Transverse colon (tissue), 4 donors: Measurements from ENCODE around the gene CCDC12. TPM values are rescaled to one million over a fixed set of nuclear protein-coding genes. Genes with fewer than 3 reads are reported as not detected.
A peak's percentile ranks its signal among the peaks of the same experiment; 100 is the strongest.
"Not testable (repeated sequence)": the region's sequence is repeated elsewhere in the genome, so short reads cannot be mapped to it uniquely, and the experiment has no call there.

Source experiments
- DNase-seq: peaks from one replicate; pipeline ENCODE4 v3.0.0-alpha.2; 2019
- H3K27ac ChIP-seq, 4 donors: fragments of 200-600 bp; sonication (generic); 2 replicates each; pipeline ENCODE4 v1.5.1; 2016 to 2018; ENCODE audit warnings: inconsistent platforms in 4 of 4
- H3K27me3 ChIP-seq: fragments of 200-600 bp; sonication (generic); 2 replicates; pipeline ENCODE4 v1.5.1; 2017; ENCODE audit warnings: inconsistent platforms
- H3K36me3 ChIP-seq, 4 donors: fragments of 200-600 bp; sonication (generic); 2 replicates each; pipeline ENCODE4 v1.5.1; 2017 to 2019; ENCODE audit warnings: inconsistent platforms in 4 of 4
- H3K4me1 ChIP-seq, 4 donors: fragments of 200-600 bp; sonication (generic); 2 replicates each; pipeline ENCODE4 v1.5.1; 2017 to 2020; ENCODE audit warnings: inconsistent platforms in 4 of 4
- H3K4me3 ChIP-seq, 4 donors: fragments of 200-600 bp; sonication (generic); 1 replicate in 1 of 4; 2 replicates in 3 of 4; pipeline versions ENCODE4 v1.5.1 to v1.6.1; 2017 to 2019; ENCODE audit warnings: inconsistent platforms in 4 of 4
- H3K9me3 ChIP-seq, 2 donors: fragments of 200-600 bp; sonication (generic); 2 replicates each; pipeline ENCODE4 v1.5.1; 2017 to 2019; ENCODE audit warnings: inconsistent platforms in 2 of 2
- EP300 ChIP-seq: sonication (generic); formaldehyde crosslinking; IDR thresholded peaks from one replicate; pipeline ENCODE4 v1.6.1; 2017; ENCODE audit warnings: antibody characterized with exemption, low read depth
- POLR2A ChIP-seq: fragments of 450-650 bp; IDR thresholded peaks from one replicate; pipeline ENCODE4 v1.6.1; 2016; ENCODE audit warnings: antibody characterized with exemption, mild to moderate bottlenecking, moderate library complexity
- POLR2AphosphoS5 ChIP-seq, 3 donors: sonication (generic); formaldehyde crosslinking; IDR thresholded peaks; one replicate each; pipeline ENCODE4 v1.6.1; 2016; ENCODE audit warnings: antibody characterized with exemption in 3 of 3
- WGBS, 2 donors: methylation state at CpG; one replicate each; pipeline ENCODE4 v1.1.5; 2018; ENCODE audit warnings: low coverage in 1 of 2; 5-methylcytosine and 5-hydroxymethylcytosine counted together
- in situ Hi-C, 4 donors: fragments of 200-750 bp; cut with MboI; loops; one replicate each; pipeline versions ENCODE4 v1.15.0 to v1.15.1; 2017; ENCODE audit warnings: low sequenced_read_pairs in 3 of 4, low pct_ligation_motif_present in 1 of 4, low pct_unique_long_range_greater_than_20kb in 1 of 4
- intact Hi-C: fragments of 100-400 bp; cut with DNase I; formaldehyde crosslinking; loops from one replicate; pipeline ENCODE4 v1.15.1; 2023; ENCODE audit warnings: low total_unique reads
- total RNA-seq, 4 donors: library from RNA; depleted of rRNA; stranded (reverse); fragments of >200 nt; gene quantifications; one replicate each; pipeline ENCODE4 v1.1.0, GENCODE V29; 2016
- TF ChIP-seq, protein P1 (sequence below), 5 experiments: fragments of 200-600 bp in 3 of 5; fragments of 450-650 bp in 2 of 5; sonication (generic) in 3 of 5; IDR thresholded peaks; 1 replicate in 2 of 5; 2 replicates in 3 of 5; pipeline ENCODE4 v1.5.1; 2016 to 2017; ENCODE audit warnings: antibody characterized with exemption in 5 of 5, inconsistent platforms in 3 of 5, mild to moderate bottlenecking in 2 of 5, moderate library complexity in 1 of 5

CCDC12 gene
- total RNA-seq, 4 donors from 2014 or later, result 50.1 to 72.9 (median 53.0) TPM

DNA sequence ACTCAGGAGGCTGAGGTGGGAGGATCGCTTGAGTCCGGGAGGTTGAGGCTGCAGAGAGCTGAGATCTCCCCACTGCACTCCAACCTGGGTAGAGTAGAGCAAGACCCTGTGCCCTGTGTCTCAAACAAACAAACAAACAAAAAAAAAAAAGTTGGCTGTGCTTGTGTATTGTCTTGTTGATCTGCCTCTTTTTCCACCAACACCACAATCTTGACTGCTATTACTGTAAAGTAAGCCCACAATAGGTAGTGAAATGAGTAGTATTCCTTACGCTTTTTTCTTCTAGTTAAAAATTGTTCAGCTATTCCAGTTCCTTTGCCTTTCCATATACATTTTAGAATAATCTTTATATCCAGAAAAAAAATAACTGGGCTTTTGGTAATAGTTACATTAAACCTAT lies 63.6 kb downstream of the CCDC12 start:
- no peaks in the 10 kb centered on the region for H3K9me3 ChIP-seq
- 44 to 82% methylated on average over 1 to 3 of the region's 3 CpGs for WGBS, 2 donors
- no peaks in the 10 kb centered on the region for H3K27me3 ChIP-seq
- H3K4me3 ChIP-seq, result no peak overlapping the region
- intact Hi-C loops, result no loop called here
- H3K4me1 ChIP-seq, result peaks cover 4 to 18% (median 13%) of the 10 kb centered on the region in 4 donors
- DNase-seq, result no peak
- in situ Hi-C loops, result no loop called here
- no peak overlapping the region for H3K27ac ChIP-seq
- TF ChIP-seq, protein P1, sequence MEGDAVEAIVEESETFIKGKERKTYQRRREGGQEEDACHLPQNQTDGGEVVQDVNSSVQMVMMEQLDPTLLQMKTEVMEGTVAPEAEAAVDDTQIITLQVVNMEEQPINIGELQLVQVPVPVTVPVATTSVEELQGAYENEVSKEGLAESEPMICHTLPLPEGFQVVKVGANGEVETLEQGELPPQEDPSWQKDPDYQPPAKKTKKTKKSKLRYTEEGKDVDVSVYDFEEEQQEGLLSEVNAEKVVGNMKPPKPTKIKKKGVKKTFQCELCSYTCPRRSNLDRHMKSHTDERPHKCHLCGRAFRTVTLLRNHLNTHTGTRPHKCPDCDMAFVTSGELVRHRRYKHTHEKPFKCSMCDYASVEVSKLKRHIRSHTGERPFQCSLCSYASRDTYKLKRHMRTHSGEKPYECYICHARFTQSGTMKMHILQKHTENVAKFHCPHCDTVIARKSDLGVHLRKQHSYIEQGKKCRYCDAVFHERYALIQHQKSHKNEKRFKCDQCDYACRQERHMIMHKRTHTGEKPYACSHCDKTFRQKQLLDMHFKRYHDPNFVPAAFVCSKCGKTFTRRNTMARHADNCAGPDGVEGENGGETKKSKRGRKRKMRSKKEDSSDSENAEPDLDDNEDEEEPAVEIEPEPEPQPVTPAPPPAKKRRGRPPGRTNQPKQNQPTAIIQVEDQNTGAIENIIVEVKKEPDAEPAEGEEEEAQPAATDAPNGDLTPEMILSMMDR (IDR thresholded peaks at IDR 0.05), result no peak
- TF ChIP-seq POLR2A (no peak), POLR2AphosphoS5 (IDR thresholded peaks at IDR 0.05) (no peak), EP300 (no peak)
- H3K36me3 ChIP-seq, result no peaks in the 10 kb centered on the region

DNA sequence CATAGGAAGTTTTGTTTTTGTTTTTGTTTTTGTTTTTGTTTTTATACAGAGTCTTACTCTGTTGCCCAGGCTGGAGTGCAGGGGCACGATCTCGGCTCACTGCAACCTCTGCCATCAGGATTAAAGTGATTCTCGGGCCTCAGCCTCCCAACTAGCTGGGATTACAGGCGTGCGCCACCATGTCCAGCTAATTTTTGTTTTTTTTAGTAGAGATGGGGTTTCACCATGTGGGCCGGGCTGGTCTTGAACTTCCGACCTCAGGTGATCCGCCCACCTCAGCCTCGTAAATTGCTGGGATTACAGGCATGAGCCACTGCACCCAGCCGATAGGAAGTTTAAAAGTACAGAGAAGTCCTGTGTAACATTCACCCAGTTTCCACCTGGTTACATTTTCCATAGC lies 65.6 kb downstream of the CCDC12 start:
- H3K9me3 ChIP-seq, H3K27me3 ChIP-seq, H3K36me3 ChIP-seq, intact Hi-C loops, H3K27ac ChIP-seq, H3K4me3 ChIP-seq, in situ Hi-C loops, DNase-seq: not testable (repeated sequence)
- peaks cover 4 to 18% (median 13%) of the 10 kb centered on the region in 4 donors for H3K4me1 ChIP-seq
- 46 to 75% methylated on average over 7 to 10 of the region's 10 CpGs for WGBS, 2 donors

DNA sequence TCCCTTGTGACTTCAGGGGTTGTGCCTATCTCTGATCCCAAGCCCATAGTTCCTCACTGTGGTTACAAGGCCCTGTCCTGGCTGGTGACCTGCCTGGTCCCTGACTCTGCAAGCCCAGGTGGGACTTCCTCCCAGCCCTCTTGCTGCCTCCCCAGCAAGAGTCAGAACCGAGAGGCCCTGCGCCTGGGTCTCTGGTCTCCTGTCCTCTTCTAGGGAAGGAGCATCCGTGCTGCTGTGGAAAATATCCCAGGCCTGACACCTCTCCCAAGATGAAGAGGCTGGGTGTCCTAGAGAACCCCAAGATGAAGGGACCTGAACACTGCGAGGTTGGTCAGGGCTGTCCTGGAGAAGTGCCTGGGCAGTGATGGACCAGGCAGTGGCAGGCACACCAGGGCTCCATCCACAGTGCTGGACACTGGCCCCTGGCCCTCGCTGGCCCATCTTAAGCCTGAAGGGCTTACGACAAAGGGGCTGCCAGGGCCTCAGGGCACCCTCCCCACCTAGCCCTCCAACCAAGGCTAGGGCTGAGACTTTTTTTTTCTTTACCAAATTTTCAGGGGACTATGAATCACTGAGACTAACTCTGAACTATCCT lies 66.3 kb downstream of the CCDC12 start:
- no peak overlapping the region for H3K4me3 ChIP-seq
- 76% methylated on average over 6 of the region's 6 CpGs; no CpG with 5 or more reads in 1 of the 2 donors for WGBS, 2 donors
- TF ChIP-seq, protein P1 (IDR thresholded peaks at IDR 0.05), result no peak
- TF ChIP-seq EP300 (no peak), POLR2A (no peak)
- in situ Hi-C loops (no loop called here), intact Hi-C loops (no loop called here)
- no peak for DNase-seq
- H3K27me3 ChIP-seq, result no peaks in the 10 kb centered on the region
- H3K36me3 ChIP-seq, result no peaks in the 10 kb centered on the region
- peaks cover 4 to 18% (median 13%) of the 10 kb centered on the region in 4 donors for H3K4me1 ChIP-seq
- H3K9me3 ChIP-seq, result no peaks in the 10 kb centered on the region
- no peak overlapping the region for H3K27ac ChIP-seq

DNA sequence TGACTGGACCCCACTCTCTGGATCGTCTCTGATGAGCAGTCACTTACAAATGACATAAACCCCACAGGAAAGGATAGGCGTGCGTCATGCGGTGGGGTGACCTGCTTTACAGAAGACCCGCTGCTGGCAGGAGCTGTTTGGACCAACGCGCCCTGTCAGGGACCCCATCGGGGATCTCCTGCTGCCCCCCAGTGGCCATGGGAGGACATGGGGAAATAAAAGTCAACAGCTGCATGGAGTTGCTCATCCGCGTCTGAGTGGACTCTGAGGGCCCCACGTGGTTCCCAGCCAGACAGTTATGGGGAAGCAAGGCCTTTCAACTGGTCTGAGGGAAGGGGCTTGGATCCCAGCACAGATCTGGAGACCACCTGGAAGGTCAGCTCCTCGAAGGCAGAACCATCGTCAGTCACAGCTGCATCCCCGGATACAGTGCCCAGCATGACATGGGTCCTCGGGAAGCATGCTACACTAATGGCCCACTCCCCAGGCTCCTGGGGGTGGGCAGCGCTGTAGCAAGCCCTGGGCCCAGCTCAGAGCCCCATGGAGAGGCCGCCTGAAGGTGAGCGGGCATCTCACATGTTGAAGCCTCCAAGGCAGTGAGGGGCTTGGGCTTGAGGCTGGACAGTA lies 66.9 kb downstream of the CCDC12 start:
- H3K9me3 ChIP-seq, result no peaks in the 10 kb centered on the region
- H3K36me3 ChIP-seq, result no peaks in the 10 kb centered on the region
- 10% methylated on average over 16 of the region's 18 CpGs; no CpG with 5 or more reads in 1 of the 2 donors for WGBS, 2 donors
- H3K4me3 ChIP-seq, result no peak overlapping the region
- peaks cover 4 to 18% (median 13%) of the 10 kb centered on the region in 4 donors for H3K4me1 ChIP-seq
- in situ Hi-C loops (loop anchor here in 1 of 4 donors (10.0 kb wide), 1 partner anchor 195 kb away; the partner anchor contains the start of gene PRSS50), intact Hi-C loops (loop anchor here (2.0 to 5.0 kb wide), 2 partner anchors 42 to 205 kb away; no protein-coding TSS in a partner anchor)
- no peaks in the 10 kb centered on the region for H3K27me3 ChIP-seq
- no peak for TF ChIP-seq EP300
- TF ChIP-seq POLR2A, result no peak
- TF ChIP-seq, protein P1 (IDR thresholded peaks at IDR 0.05), result peak; percentile 82 to 87 (median 85)
- TF ChIP-seq POLR2AphosphoS5 (IDR thresholded peaks at IDR 0.05), result no peak
- peak; percentile 79 for DNase-seq
- H3K27ac ChIP-seq, result no peak overlapping the region
